Progenitor cell of endocrine pancreas (in vitro differentiated cells): ENCODE data around the gene CSRNP3. TPM values are rescaled to one million over a fixed set of nuclear protein-coding genes. Genes with fewer than 3 reads are reported as not detected.

Experiments used
- DNase-seq: peaks from one replicate; pipeline ENCODE4 v3.0.0; 2021; ENCODE audit warnings: low spot score; ENCODE audit not compliant: unreplicated experiment
- H3K27ac Mint-ChIP-seq: 2 replicates; pipeline ENCODE4 v1.8.0; 2021; ENCODE audit warnings: mild to moderate bottlenecking, moderate library complexity, mixed read lengths
- H3K27me3 Mint-ChIP-seq: 2 replicates; pipeline ENCODE4 v1.8.0; 2021; ENCODE audit warnings: mixed read lengths
- H3K36me3 Mint-ChIP-seq: 2 replicates; pipeline ENCODE4 v1.8.0; 2022; ENCODE audit warnings: mixed read lengths; ENCODE audit not compliant: insufficient read depth
- H3K4me1 Mint-ChIP-seq: 2 replicates; pipeline ENCODE4 v1.8.0; 2021; ENCODE audit warnings: low read depth, mixed read lengths
- H3K4me3 Mint-ChIP-seq: 2 replicates; pipeline ENCODE4 v1.8.0; 2021; ENCODE audit warnings: low read depth, mild to moderate bottlenecking, moderate library complexity, mixed read lengths
- H3K9me3 Mint-ChIP-seq: 2 replicates; pipeline ENCODE4 v1.8.0; 2021; ENCODE audit warnings: low read depth, mixed read lengths
- CTCF ChIP-seq: fragments of 200-600 bp; sonication (generic); IDR thresholded peaks from one replicate; pipeline ENCODE4 v1.5.0; 2021; ENCODE audit warnings: antibody characterized with exemption, mild to moderate bottlenecking; ENCODE audit not compliant: unreplicated experiment
- total RNA-seq: library from RNA; stranded (reverse); gene quantifications from 2 replicates; pipeline ENCODE4 v1.2.1, GENCODE V29; 2021

The CSRNP3 gene
- total RNA-seq, 1 donor from 2014 or later: 10.7 TPM

DNA sequence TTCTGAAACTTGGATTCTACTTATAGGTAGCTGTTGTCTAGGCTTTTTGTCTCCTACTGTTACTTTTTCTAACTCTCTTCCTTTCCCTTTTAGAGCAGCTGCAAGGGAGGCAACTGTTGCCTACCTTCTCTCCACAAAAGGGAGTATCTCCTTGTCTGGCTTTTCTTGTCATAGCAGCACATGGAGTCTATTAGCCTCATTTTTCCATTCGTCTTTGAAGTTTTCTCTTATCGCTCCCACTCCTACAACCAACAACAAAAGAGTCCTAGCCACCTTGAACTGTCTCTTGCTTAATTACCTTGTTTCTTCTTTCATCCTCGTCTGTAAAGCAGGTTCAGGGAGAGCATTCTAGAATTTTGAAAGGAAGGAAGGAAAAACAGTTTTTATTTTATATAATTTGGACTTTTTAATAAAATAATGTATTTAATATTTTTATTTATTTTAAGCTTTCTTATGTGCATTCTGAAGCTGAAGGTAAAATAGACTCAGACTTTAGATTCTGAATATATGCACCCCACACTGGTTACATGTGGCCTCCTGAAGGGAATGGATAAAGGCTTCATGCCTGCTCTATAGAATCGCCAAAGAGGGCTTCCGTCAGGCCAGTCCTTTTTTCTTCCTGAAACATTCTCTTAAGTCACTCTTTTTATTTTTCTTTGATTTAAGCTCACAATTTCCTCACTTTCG is 154.4 kb downstream of the CSRNP3 start:
- no peak for DNase-seq
- Mint-ChIP-seq H3K27ac (no peak overlapping the region), H3K4me1 (no peaks in the 10 kb centered on the region), H3K27me3 (no peaks in the 10 kb centered on the region), H3K4me3 (no peak overlapping the region), H3K36me3 (peaks cover 1% of the 10 kb centered on the region), H3K9me3 (no peaks in the 10 kb centered on the region)
- no peak for TF ChIP-seq CTCF

DNA sequence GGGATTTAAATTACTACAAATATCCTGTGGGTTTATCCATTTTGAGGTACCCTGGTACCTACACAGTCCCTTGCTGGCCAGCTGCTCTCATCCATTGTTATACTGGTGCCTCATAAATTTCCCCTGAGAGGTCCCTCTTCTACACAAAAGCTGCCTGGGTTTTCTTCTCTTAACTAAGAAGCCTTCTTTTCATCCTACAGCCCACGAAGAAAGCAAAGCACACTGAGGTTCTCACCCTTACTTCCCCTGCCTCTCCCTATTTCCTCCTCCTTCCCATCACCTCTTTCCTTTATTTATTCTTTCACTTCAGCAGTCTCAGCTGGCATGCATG is 154.9 kb downstream of the CSRNP3 start:
- Mint-ChIP-seq H3K9me3 (no peaks in the 10 kb centered on the region), H3K36me3 (peaks cover 1% of the 10 kb centered on the region), H3K4me3 (no peak overlapping the region), H3K27me3 (no peaks in the 10 kb centered on the region), H3K27ac (no peak overlapping the region), H3K4me1 (no peaks in the 10 kb centered on the region)
- no peak for TF ChIP-seq CTCF
- no peak for DNase-seq

DNA sequence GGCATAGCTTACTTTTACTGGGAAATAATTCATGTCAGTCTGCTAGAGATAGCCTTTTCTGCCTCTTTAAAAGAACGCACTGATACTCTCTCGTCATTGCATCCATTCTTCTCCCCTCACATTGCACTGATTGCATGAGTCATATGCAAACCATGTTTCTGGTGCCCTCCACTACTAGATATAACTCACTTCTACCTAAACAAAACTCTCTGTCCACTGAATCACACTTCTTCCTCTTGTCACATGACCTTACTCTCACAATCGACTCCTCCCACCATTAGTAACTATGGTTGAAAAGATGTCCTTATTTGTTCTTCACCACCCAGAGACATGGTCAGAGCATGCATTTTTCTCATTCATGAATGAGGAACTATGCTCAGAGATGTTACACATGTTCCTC is 158.0 kb downstream of the CSRNP3 start:
- DNase-seq: no peak
- H3K36me3 Mint-ChIP-seq: peaks cover 1% of the 10 kb centered on the region
- no peak for TF ChIP-seq CTCF
- no peak overlapping the region for H3K27ac Mint-ChIP-seq
- H3K27me3 Mint-ChIP-seq: no peaks in the 10 kb centered on the region
- no peaks in the 10 kb centered on the region for H3K4me1 Mint-ChIP-seq
- H3K9me3 Mint-ChIP-seq: no peaks in the 10 kb centered on the region
- H3K4me3 Mint-ChIP-seq: no peak overlapping the region

- H3K27me3 Mint-ChIP-seq: no peaks in the 10 kb centered on the region
- no peak for TF ChIP-seq CTCF
- H3K4me1 Mint-ChIP-seq: peaks cover 3% of the 10 kb centered on the region
- H3K27ac Mint-ChIP-seq: no peak overlapping the region
- H3K36me3 Mint-ChIP-seq: peaks cover 1% of the 10 kb centered on the region
- no peak overlapping the region for H3K4me3 Mint-ChIP-seq
- no peaks in the 10 kb centered on the region for H3K9me3 Mint-ChIP-seq
- no peak for DNase-seq
Measured at GRCh38 chr2:165629776-165630175, 160.3 kb downstream of the CSRNP3 start.

- TF ChIP-seq CTCF: no peak
- DNase-seq: no peak
- Mint-ChIP-seq H3K4me1 (peaks cover 6% of the 10 kb centered on the region), H3K9me3 (no peaks in the 10 kb centered on the region), H3K27ac (no peak overlapping the region), H3K36me3 (peaks cover 1% of the 10 kb centered on the region), H3K4me3 (no peak overlapping the region), H3K27me3 (no peaks in the 10 kb centered on the region)
Measured at GRCh38 chr2:165630236-165630635, 160.7 kb downstream of the CSRNP3 start.
